HG02938 (cell line): Measurements from ENCODE around the gene LRBA.
"Not testable (repeated sequence)": the region's sequence is repeated elsewhere in the genome, so short reads cannot be mapped to it uniquely, and the experiment has no call there.

ENCODE experiments used
- ATAC-seq: cut with Tn5 transposase; IDR thresholded peaks from one replicate; pipeline ENCODE4 v1.9.1; 2021; ENCODE audit warnings: mild to moderate bottlenecking, moderate library complexity; ENCODE audit not compliant: unreplicated experiment

The LRBA gene

DNA sequence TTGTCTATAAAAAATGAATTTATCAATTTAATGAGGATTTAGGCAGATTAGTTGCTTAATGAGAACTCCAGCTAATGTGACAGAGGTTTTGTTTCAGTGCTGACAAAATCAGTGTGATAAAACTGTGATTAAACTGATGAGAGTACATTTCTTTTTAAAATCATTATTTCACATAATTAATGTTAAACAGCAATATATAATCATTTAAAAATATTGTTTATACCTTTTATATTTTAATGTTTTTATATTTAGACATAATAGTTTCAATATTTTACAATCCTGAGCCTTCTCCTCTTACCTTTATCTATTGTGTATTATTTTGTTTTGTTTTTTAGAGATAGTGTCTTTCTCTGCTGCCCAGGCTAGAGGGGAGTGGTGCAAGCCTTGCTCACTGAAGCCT is 480.3 kb downstream of the LRBA start:
- ATAC-seq: no peak

DNA sequence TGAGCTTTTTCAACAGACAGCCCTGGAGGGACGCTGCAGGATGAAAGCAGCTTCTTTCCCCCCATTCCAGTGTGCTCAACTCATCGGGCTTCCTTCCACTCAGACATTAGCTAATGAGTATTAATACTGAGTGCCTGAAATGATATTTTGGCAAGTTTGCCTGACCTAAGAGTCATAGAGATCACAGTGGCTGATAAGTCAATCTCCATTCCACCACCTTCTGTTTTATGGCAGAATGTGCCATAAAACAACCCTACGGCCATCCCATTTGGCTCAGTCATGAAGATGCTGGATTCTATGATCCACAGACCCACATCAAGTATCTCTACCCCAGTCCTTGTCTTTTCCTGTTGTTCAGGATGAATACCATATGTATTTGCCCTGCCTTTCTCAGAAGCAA is 481.4 kb downstream of the LRBA start:
- ATAC-seq: no peak

DNA sequence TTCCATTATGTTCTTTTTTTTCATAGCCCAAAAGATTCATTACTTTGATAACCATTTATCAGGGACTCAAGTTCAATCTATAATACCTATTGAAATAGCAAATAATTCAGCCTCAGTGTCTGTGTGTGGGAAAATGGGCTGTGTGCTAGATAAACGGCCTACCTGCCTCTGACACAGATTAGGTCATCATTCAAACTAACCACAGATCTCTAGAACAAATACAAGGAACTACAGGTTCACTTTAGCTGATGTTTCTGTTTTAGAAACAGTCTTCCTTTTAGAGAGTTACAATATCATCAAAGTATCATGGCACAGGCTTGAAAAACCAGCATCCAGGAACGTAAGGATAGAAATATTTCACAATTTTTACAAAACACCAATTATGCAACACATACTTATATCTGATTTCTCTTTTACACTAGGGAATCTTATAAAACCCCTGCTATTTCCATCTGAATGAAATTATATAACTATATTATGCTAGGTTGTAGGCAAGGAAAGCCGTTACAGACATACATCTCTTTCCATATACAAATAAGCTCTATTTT is 489.7 kb downstream of the LRBA start:
- ATAC-seq: no peak

DNA sequence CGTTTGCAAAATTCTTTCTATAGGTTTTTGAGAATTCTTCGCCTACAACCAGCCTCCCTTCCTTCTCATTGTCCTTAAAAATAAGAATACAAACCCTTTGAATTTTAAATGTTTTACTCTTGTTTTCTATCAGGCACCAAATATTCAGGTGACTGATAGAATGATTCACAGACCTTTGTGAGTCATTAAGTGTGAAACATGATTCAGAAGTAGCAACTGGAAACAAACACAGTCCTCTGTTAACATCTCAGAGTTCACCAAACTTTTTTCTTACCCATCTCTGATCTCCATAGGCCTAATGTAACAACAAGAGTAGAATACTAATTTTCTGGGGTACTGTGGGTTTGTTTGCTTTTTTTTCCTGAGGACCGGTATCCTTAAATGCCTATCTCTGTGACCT is 496.5 kb downstream of the LRBA start:
- no peak for ATAC-seq

DNA sequence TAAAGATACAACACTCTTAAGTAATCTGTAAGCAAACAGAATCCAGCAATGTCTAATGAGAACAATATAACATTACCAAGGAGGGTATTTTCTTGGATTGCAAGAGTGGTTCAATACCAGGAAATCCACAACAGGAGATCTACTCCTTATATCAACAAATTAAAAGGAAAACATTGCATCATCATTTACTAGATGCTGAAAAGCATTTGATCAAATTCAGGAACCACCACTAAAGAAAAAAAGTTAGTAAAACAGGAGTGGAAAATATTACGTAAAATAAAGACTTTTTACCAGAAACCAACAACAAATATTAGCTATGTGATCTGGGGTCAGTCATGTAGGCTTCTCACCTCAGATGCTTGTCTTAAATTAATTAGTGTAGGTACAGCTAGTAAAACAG is 499.9 kb downstream of the LRBA start:
- ATAC-seq: no peak

DNA sequence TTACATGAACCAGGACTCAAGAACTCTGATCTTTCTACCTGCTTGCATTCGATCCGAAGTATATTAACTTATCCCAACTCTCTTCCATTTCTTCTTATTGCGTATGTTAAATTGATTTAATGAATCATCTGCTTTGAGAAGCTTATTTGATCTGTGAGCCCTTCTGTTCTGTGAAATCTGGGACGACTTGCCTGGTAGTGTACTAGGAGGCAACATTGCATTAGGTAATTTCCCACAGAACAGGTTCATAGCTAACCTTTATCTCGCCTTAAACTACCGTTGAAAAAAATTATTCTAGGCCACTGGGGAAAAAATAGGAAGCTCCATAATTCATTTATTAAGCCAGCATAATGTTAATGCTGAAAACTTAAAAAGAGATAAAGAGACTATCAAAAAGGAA is 500.4 kb downstream of the LRBA start:
- ATAC-seq: no peak

DNA sequence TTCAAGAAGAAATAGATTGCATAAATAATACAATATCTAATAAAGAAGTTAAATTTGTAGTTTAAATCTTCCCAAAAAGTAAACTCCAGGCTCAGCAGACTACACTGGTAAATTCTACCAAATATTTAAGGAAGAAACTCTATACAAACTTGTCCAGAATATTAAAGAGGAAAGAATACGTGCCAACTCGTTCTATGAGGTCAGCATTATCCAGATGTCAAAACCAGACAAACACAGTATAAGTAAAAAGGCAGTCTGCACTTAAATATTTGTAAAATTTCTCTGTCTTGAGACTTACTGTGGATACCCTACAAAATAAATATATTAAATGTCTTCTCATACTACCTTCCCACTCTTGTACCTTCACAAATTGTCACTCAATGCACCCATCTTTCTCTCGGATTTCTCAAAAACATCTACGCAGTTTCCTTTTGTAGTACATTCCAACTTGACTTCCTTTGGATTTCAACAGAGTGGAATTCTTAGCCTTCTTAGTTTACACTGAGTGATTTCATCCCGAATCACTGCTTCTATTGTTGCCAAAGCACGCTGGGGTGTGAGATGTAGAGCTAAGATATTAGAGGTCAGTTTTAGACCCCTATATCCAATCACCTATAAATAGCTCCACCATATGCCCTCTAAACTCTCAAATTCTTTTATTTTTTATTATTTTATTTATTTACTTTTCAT is 504.8 kb downstream of the LRBA start:
- ATAC-seq: no peak

DNA sequence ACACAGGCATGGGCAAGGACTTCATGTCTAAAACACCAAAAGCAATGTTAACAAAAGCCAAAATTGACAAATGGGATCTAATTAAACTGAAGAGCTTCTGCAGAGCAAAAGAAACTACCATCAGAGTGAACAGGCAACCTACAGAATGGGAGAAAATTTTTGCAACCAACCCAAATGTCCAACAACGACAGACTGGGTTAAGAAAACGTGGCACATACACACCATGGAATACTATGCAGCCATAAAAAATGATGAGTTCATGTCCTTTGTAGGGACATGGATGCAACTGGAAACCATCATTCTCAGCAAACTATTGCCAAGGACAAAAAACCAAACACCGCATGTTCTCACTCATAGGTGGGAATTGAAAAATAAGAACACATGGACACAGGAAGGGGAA is 507.4 kb downstream of the LRBA start:
- not testable (repeated sequence) for ATAC-seq

DNA sequence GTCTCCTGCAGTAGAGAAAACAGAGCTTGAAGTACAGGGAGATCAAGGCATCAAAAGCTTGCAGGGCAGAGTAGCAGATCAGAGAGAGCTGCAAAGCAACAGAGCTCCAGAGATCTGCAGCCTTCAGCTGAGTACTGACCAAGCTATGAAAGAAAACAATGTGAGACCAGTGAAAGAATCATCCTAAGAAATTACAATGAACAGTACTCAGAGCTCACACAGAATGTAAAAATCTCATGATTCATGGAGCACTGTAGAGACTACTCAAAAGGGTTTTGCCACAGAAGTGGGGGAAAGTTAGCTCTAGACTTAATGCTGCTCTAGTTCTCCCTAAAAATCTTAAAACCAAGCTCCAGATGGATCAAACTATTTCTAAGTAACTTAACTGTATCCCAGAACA is 513.1 kb downstream of the LRBA start:
- ATAC-seq: no peak

DNA sequence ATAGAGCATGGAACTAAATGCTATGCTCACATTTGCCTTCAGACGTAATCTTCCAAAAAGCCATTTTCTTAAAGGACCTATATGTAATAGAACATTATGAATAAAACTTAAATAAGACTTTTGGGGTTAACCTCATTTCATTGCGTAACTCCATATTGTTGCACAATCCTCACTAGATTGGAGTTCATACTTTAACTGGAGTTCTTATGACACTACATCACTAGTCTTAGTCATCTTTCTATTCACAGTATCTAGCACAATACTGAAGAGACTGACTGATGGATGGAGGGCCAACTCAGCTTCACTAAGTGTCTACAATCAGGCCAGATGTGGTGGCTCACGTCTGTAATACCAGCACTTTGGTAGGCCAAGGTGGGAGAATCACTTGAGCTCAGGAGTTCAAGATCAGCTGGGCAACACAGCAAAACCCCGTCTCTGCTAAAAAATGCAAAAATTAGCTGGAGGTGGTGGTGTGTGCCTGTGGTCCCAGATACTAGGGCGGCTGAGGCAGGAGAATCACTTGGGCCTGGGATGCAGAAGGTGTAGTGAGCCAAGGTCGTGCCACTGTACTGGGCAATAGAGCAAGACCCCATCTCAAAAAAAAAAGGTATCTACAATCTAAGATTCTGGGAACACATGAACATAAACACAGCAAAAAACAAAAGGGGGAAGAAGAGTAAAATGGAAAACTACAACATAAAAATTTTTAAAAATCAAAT is 513.9 kb downstream of the LRBA start:
- ATAC-seq: no peak

DNA sequence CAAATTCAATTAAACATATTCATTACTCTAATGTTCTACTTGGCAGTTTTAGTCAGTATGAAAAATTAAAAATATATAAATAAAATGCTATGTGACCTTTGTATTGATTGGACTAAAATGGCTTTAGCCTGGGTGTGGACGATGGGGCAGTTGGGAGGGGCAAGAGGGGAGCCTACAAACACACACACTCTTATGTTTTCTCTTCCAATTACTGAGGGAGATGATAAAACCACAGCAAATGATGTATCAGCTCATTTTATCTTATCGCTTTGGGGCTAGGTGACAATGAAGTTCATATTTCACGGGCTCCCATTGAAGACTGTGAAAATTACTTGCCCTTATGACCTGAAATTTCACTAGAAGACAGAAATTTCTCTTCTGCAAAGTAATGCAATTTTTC is 517.5 kb downstream of the LRBA start:
- no peak for ATAC-seq

DNA sequence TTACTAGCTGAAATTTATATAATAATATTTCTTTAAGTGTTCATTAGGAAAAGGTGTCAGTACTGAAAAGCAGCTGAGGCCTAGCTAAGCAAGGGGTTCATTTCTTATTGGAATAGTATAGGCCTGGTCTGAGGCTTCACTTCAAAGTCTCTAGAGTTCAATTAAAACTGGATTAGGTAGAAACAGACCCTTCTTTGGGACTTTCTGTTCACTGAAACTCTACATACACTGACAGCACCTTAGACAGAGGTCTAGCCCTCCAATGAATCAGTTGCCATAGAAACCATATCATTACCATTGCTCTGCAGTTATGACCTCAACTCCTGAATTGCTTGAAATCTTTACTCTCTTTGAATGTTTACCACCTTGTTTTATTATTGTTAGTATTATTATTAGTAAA is 519.5 kb downstream of the LRBA start:
- peak; percentile 68 for ATAC-seq

DNA sequence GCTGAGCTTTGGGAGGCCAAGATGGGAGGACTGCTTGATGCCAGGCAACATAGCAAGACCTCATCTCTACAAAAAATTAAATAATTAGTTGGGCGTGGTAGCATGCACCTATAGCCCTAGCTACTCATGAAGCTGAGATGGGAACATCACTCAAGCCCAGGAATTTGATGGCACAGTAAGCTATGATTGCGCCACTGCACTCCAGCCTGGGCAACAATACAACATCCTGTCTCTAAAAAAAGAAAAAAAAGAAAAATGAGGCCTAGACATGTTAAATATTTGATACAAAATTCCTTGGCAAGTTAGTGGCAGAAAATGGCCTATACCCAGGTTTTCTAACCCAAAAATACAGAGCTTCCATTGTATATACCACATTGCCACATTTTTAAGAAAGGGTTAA is 521.2 kb downstream of the LRBA start:
- no peak for ATAC-seq

DNA sequence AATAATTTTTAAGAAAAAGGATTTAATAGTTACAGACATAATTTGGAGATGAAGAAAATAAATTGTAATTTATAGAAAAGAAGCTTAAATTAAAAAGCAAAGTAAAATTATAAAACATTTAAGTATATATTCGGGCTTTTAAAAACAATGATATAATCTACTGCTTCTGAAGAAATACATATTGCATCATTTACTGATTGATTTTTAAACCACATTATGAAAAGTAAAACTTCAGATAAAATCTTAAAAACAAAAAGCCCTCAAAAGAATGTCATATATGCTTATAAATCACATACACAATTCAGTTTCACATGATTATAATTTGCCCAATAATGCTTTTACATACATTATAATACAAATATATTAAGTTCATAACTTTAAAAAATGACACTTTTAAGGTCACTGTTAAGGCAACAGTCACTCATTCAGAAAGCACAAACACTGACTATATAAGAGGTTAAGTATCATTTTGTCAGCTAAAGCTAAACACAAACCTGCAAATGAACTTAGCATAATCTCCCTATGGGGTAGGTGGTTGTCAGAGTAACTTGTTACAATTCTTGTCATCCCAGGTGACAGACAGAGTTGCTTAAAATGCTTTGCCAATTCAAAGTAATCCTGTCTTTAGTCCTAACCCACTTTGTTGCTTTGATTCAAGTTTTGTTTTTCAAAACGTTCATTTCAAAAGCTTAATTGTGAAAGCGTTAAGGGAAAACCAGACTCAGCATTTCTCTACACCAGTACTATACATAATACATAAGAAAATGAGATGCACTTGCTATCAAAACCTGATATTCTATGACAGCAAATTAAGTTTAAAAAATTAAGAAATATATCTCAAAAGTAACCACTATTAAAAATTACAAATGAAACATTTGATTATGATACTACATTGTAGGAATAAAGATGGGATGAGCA is 523.7 kb downstream of the LRBA start:
- no peak for ATAC-seq

DNA sequence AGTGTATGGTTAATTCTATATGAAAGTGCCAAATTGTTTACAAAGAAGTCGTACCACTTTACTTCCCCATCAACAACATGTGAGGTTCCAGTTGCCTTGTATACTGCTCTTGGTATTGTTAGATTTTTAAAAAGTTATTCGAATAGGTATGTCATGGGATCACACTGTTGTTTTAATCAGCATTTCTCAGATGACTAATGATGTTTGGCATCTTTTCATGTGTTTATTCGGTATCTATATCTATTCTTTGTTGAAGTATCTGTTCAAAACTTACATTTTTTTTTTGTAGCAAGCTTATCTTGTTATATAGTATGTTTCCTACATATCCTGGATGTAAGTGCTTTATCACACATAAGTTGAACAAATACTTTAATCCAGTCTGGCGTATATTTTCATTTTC is 532.5 kb downstream of the LRBA start:
- ATAC-seq: no peak

DNA sequence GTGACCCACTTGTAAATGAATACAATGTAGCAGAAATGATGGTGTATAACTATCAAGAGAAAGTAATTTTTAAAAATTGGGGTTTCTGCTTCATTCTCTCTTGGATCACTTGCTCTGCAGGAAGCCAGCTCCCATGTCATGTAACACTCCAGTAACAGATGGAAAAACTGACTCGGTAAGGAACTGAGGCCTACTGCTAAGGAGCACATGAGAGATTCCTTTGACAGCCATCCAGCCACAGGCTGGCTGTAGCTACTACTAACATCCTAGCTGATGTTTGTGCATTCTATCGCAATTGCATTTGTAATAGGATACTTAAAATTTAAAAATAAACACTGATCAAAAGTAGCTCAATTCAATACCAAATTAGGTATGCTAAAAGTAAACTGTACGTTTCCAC is 535.4 kb downstream of the LRBA start:
- no peak for ATAC-seq

DNA sequence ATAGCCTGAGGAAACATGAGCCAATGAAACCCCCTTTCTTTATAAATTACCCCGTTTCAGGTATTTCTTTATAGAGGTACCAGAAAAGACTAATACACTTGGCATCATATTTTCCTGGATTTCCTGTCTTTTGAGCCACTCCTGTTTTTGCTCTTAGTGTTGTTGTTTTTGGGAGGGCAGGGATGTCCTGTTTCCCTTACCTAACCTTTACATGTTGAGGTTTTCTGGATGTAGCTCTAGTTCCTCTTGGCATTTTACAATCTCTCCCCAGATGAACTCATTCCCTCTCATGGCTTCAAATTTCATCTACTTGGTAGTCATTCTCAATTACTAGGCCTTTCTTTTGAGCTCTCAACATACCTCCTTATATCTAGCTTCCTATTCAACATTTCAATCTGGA is 537.2 kb downstream of the LRBA start:
- no peak for ATAC-seq

DNA sequence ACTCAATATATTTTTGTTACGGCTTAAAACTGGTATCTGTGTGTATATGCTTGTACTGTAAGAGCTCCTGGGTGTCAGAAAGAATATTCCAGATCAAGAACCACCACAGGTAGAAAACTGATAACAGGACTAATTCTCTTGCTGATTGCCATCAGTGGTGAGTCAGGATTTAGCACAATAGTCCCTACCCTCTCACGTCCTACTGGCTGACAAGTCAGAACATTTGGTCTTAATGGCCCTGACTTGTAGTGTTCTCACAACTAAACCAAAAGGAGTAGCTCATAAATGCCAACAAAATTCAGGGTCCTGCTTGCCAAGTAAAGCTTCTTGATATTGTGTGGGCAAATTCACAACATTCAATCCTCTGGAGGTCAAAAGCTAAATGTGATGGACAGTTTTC is 538.3 kb downstream of the LRBA start:
- ATAC-seq: no peak

DNA sequence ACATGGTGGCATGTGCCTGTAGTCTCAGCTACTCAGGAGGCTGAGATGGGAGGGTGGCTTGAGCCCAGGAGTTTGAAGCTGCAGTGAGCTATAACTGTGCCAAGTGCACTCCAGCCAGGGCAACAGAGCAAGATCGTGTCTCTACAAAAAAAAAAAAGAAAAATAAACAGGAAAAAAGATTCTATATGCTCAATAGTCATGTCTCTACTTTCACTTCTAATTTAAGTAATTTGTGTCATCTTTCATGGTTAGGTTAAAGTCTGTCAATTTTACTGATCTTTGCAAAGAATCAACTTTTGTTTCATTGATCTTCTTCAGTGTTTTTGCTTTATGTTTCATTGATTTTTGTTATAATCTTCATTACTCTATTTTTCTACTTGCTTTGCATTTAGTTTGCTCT is 539.3 kb downstream of the LRBA start:
- no peak for ATAC-seq

DNA sequence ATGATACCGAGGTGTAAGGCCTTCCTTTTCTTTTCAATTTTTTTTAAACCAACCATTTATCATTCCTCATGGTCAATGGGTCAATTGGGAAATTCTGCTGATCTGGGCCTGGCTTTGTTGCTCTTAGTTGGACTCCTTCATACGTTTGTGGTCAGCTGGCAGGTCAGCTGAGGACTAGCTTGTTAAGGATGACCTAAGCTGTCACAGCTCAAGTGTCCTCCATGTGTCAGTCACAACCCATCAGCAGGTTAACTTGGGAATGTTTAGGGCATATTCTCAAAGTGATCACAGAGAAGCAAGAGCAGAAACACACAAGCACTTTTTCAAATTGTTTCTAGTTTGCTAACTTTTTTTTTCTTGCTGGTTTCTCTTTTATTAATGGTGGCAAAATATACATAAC is 550.6 kb downstream of the LRBA start:
- ATAC-seq: no peak

DNA sequence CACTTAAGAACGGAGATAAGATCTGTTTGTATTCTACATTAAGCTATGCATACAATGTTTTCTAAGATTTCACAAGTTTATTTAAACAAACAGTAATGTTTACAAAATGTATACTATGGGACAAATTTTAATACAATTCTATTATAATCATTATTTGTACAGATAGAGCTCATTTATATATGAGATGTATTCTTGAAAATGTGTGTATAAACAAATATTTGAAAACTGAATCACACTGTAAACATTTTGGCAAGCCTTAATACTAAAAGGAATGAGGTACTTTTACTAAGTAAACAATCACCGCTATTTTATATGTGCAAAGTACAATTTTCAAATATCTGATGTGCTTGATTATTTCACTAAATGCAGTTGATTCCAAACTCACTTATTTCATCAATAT is 552.3 kb downstream of the LRBA start:
- ATAC-seq: no peak

DNA sequence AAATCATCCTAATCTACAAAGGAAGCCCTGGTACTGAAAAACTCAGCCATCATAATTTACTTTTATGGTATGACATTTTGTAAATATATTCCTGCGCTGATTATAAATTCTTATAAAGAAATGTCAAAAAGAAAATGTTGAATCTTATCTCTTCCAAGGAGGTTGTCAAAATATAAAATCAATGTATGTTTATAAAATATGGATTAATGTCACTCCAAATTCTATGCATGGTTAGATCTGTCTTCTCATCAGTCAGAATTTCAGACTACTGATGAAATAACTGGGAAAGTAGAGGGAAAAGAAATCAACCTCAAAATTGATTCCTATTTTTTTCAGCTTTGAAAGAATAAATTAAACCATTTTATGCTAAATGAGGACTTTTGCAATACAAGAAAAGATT is 553.1 kb downstream of the LRBA start:
- ATAC-seq: no peak
